GM10266 (cell line): ENCODE measurements around the gene SCNN1A.

ENCODE experiments used
- DNase-seq: peaks from one replicate; pipeline ENCODE4 v3.0.0; 2012; ENCODE audit errors: extremely low spot score
- CTCF ChIP-seq: IDR thresholded peaks from 2 replicates; pipeline ENCODE4 v1.5.1; 2012; ENCODE audit warnings: mild to moderate bottlenecking, low read depth; ENCODE audit not compliant: control insufficient read depth, insufficient read depth; ENCODE audit errors: missing control alignments

SCNN1A gene

GRCh38 chr12:6333566-6333965 is 41.8 kb downstream of the SCNN1A start:
- no peak for TF ChIP-seq CTCF
- no peak for DNase-seq

DNA sequence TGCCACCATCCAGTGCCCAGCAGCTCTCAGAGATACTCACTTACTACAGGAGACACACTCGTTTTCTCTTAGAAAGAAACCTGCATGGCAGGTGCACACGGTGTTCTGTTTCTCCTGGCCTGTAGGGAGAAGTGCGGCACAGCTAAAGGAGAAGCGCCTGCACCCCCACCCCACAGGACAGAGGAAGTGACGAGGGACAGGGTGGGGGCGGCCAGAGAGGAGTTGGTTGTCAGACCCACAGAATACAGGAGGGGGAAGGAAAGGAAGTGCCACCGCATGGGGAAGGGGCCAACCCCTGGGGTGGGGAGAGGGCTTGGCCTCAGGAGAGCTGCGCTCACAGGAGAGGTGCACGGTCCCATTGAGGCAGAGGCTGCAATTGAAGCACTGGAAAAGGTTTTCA is 42.3 kb downstream of the SCNN1A start:
- TF ChIP-seq CTCF, result no peak
- DNase-seq, result no peak

- DNase-seq, result no peak
- TF ChIP-seq CTCF, result no peak
Observed at GRCh38 chr12:6332459-6332858, 42.9 kb downstream of the SCNN1A start.

DNA sequence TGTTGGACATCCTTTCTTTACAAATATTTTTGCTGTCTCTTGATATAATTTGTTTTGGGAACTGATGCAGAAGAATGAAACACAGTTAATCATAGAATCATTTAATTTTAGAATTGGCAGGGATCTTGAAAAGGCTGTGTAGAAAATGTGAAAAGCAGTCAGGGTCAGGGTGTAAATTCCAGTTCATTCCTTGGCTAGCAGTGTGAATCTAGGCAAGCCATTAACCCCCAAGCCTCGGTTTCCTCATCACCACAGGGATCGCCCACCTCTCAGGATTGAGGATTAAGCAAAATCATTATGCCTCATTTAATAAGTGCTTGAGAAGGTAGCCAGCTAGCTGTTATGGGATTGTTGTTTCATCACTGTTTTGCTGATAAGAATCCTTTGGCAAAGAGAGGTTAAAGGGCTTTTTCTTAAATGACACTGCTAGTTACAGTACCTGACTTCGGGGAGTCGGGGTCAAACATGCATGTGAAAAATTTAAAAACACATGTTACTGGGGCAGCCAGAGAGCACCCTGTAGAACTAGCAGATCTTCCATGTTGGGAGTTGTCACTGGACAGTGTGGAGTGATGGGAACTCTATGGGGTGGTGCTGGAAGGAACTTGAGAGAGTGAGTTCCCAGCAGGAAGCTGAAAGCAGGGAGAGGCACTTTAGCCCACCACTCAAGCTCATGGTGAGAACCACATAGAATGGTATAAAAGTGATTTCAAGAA is 44.2 kb downstream of the SCNN1A start:
- no peak for DNase-seq
- TF ChIP-seq CTCF, result no peak

DNA sequence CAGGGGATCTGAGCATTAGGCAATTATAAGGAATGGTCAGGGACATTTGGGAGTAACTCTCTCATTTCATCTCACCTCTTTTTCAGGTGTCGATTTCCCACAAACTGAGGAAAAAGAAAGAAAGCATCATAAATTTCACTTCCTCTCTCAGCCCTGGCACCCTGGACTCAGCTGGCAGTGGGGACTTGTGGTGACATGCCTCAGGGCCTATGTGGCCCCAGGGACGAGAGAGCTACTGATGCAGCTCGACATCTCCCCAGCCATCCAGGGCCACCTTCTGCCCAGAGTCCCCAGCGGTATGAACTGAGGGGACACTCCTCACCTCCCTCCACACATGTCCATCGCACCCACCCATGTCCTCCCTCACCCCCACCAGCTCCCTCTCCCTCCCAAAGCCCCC is 45.2 kb downstream of the SCNN1A start:
- TF ChIP-seq CTCF, result no peak
- DNase-seq, result no peak

- no peak for DNase-seq
- no peak for TF ChIP-seq CTCF
Observed at GRCh38 chr12:6329703-6330064, 45.7 kb downstream of the SCNN1A start.

GRCh38 chr12:6328945-6329702 is 46.2 kb downstream of the SCNN1A start:
- no peak for TF ChIP-seq CTCF
- no peak for DNase-seq
